GM19397 (cell line): ENCODE measurements around the gene FOXP1.
"Not testable (repeated sequence)": the region's sequence is repeated elsewhere in the genome, so short reads cannot be mapped to it uniquely, and the experiment has no call there.

Experiments
- ATAC-seq: cut with Tn5 transposase; IDR thresholded peaks from one replicate; pipeline ENCODE4 v1.9.1; 2021; ENCODE audit warnings: mild to moderate bottlenecking, moderate library complexity; ENCODE audit not compliant: unreplicated experiment

FOXP1 gene

DNA sequence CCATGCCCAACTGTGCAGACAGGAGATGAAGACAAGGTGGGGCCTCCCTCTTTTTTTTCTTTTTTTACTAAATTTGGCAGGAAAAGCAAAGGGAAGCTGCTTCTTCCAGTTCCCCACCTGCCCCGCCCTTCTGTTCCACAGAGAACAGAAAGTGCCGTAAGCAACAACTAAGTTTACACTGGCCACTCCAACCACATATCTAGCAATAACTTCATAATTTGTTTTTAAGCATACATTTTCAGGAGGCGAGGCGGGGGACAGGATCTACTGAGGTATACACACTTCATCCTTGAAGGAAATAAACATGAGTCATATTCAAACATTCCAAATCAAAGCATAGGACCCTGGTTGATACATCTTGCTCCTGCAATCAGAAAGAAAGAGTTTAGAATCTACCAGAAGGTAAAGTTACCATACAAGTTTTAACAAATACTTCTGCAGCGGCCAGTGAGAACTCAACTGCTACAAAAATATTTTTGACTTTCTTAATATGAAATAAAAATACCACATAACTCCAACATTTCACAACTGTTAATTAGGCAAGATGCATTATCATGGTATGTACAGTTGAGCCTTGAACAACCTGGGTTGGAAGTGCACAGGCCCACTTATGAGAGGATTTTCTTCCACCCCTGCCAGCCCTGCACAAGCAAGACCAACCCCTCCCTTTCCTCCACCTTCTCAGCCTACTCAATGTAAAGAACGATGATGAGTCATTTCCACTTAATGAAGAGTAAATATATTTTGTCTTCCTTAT lies 50.7 kb downstream of the FOXP1 start:
- no peak for ATAC-seq

DNA sequence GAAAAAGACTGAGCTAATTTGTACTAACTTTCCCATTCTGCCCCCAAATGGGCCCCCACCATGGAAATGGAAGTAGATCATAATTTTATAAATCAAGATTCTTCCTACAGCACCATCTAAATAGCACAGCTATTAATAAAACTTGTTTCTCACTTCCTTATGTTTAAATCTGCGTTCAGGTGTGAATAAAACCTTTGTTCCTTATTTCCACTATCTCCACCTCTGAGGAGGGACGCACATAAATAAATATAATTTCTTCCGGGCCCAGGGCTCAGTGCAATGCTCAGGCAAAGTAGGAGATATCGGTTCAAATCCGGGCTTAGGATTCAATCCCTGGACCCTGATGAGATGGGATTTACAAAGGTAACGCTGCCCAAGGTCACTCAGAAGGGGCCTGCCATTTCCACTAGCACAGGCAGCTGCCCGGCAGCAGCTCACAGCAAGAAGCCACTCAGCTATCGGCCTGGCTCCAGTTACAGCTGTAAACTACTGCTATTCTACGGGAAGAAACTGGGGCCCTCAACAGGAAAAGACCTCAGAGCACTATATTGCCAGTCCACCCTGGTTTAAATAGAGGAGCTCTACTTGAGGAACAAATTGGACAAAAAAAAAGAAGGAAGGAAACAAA lies 52.5 kb downstream of the FOXP1 start:
- ATAC-seq: no peak

GRCh38 chr3:71528816-71529215 lies 54.7 kb downstream of the FOXP1 start:
- ATAC-seq: peak; percentile 57

- ATAC-seq: not testable (repeated sequence)
Measured at GRCh38 chr3:71526448-71526847, 57.1 kb downstream of the FOXP1 start.

DNA sequence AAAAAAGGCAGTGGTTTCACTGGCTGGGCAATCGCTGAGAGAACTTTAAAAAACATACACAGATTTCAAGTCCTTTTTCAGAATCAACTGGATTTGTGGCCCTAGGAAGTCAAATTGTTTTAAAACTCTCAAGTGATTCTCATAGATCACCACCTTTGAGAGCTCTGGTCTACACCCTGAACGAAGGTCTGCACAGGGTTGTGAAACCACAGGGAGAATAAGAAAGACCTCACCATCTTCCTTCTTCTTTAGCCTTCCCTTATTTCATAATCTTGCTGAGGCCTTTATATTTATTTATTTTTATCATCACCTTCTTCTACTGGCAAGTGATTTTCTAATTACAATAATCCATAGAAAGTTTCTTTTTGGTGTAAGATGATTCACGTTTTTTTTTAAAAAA lies 58.1 kb downstream of the FOXP1 start:
- ATAC-seq: no peak

GRCh38 chr3:71524672-71525071 lies 58.9 kb downstream of the FOXP1 start:
- no peak for ATAC-seq

DNA sequence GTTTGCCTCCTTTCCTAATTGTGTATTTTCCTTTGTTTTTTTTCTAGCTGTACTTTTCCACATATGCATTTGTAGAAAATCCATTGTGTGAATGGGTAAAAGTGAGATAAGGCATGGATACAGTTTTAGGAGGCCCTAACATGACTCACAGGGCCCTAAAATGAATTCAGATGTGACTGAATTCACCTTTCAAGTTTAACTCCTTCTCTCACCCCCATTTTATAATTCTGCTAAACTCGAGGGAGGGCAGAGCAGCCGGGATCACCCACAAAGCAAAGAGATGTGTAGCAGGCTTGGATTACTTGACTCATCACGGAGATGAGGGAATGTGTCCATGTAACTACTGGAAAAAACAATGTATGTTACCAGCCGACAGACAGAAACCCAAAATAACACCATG lies 59.9 kb downstream of the FOXP1 start:
- ATAC-seq: no peak

GRCh38 chr3:71521940-71522876 lies 61.3 kb downstream of the FOXP1 start:
- ATAC-seq: no peak

DNA sequence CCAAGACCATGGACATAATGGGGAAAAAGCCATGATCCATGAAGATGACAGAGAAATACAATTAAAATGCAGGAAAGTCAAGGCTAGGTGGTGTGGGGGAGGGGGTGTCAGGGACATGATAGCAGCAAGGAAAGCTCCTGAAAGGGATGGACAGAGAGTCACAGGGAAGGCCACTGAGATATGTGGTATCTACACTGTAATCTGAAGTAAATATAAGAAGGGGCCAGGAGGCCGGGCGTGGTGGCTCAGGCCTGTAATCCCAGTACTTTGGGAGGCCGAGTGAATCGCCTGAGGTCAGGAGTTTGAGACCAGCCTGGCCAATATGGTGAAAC lies 62.5 kb downstream of the FOXP1 start:
- ATAC-seq: no peak

GRCh38 chr3:71520161-71521020 lies 63.1 kb downstream of the FOXP1 start:
- no peak for ATAC-seq

DNA sequence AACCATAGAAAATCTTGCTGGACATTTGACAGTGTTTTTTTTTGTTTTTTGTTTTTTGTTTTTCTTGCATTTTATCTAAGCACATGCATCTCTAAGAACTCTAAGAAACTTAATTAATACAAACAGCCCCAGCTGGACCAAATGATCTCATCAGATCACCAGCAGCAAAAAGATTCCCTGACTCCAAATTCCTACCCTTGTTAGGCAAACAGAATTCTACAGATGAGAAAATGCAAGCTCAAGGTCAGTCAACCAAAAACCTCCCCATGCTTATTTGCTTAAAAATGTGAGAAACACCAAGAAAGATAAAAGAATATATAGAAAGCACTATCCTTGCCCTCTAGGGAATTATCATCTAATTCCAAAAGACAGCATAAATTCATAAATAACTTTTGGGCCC lies 65.4 kb downstream of the FOXP1 start:
- ATAC-seq: no peak

GRCh38 chr3:71517271-71517791 lies 66.2 kb downstream of the FOXP1 start:
- no peak for ATAC-seq

GRCh38 chr3:71515636-71516365 lies 67.7 kb downstream of the FOXP1 start:
- ATAC-seq: no peak

DNA sequence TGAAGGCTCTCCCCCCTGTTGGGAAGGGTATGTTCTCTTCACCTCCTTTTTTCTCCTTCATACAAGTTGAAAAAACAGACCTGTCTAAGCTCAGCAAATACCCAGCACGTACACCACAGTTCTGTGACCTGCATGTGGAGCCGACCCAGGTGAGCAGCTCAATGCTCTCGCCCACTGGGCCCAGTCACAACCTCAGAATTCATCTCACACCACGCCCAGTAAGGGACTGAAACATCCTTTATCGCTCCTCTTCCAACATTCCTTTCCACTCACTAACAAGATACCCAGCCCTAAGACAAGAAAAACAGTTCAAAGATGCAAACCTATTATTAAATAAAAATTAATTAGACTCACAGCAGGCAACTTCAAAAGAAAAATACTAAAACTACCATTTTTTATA lies 68.9 kb downstream of the FOXP1 start:
- ATAC-seq: no peak

DNA sequence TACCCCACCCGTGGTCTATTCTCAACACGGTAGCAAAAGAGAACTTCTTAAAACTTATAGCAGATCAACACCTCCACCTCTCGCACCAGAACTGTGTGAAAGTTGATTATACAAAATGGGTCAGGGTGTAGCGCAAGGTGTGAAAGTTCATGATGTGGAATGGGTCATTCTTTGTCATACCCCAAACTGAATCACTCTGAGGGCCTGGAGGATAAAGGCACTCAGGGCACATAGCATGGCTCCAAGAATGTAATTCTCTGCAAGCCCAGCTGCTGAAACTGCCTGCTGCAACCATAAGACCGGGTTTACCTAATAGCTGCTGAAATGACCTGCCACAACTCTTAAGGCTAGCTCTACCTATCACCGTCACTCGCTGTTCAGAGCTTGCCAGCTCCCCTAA lies 70.0 kb downstream of the FOXP1 start:
- no peak for ATAC-seq

DNA sequence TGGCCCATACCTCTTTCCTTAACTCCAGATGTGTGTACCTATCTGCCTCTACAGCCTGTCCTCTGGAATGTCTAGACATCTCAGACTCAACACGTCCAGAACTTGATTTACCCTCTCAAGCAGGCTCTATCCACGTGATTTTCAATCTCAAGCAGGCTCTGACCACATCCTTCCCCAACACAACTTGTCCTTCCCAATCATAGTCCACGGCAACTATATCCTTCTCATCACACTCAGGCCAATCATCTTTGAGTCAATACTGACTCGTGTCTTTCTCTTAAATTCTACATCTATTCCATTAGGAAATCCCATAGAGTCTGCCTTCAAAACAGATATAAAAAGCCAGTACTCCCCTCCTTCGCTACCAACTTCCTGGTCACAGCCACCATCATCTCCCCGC lies 70.4 kb downstream of the FOXP1 start:
- ATAC-seq: no peak

DNA sequence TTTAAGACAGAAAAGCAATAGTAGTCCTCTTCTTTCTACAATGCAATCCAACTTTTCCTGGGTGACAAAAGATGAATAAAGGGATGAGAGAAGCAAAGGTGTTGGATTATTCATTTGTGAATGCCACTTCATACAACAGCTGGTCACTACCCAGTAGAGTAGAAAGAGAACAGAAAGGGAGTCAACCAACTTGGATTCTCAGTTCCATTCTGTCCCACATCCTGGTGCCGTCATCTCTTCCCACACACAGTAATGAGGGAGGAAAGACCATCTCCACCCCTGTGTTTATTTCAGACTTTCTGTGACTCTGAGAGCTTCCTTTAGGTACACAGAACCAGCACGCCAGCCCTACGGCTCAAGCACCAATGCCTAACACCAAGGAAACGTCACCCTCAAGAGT lies 71.0 kb downstream of the FOXP1 start:
- ATAC-seq: no peak

- no peak for ATAC-seq
Measured at GRCh38 chr3:71512000-71512399, 71.5 kb downstream of the FOXP1 start.

- ATAC-seq: no peak
Measured at GRCh38 chr3:71511446-71511845, 72.1 kb downstream of the FOXP1 start.

GRCh38 chr3:71511037-71511436 lies 72.5 kb downstream of the FOXP1 start:
- no peak for ATAC-seq
